Karpas-422 (cell line): Measurements from ENCODE around the gene FBXL4. TPM values are rescaled to one million over a fixed set of nuclear protein-coding genes. Genes with fewer than 3 reads are reported as not detected.

ENCODE experiments used
- DNase-seq: peaks from one replicate; pipeline ENCODE4 v3.0.0-alpha.2; 2015
- H2AFZ ChIP-seq: fragments of 200-600 bp; sonication (generic); 2 replicates; pipeline ENCODE4 v1.6.1; 2014; ENCODE audit warnings: antibody characterized with exemption, low read length, mixed read lengths
- H3K27ac ChIP-seq: fragments of 200-600 bp; sonication (generic); 2 replicates; pipeline ENCODE4 v1.5.1; 2014; ENCODE audit warnings: mild to moderate bottlenecking, low read length, moderate library complexity
- H3K27me3 ChIP-seq: fragments of 200-600 bp; sonication (generic); 2 replicates; pipeline ENCODE4 v1.6.1; 2014; ENCODE audit warnings: low read length, mixed read lengths
- H3K36me3 ChIP-seq: fragments of 200-600 bp; sonication (generic); 2 replicates; pipeline ENCODE4 v1.6.1; 2014; ENCODE audit warnings: low read length, mixed read lengths; ENCODE audit not compliant: insufficient read depth
- H3K4me1 ChIP-seq: fragments of 200-600 bp; sonication (generic); 2 replicates; pipeline ENCODE4 v1.6.1; 2014; ENCODE audit warnings: mild to moderate bottlenecking, low read length, mixed read lengths
- H3K4me2 ChIP-seq: fragments of 200-600 bp; sonication (generic); 2 replicates; pipeline ENCODE4 v1.6.1; 2014; ENCODE audit warnings: low read length, low read depth, mild to moderate bottlenecking; ENCODE audit not compliant: poor library complexity, severe bottlenecking
- H3K4me3 ChIP-seq: fragments of 200-600 bp; sonication (generic); 2 replicates; pipeline ENCODE4 v1.5.1; 2014; ENCODE audit warnings: mild to moderate bottlenecking, antibody characterized with exemption, low read length, mixed read lengths
- H3K79me2 ChIP-seq: fragments of 200-600 bp; sonication (generic); 2 replicates; pipeline ENCODE4 v1.6.1; 2014; ENCODE audit warnings: mild to moderate bottlenecking, low read length, mixed read lengths
- H3K9ac ChIP-seq: fragments of 200-600 bp; sonication (generic); 2 replicates; pipeline ENCODE4 v1.6.0; 2014; ENCODE audit warnings: low read length
- H3K9me2 ChIP-seq: fragments of 200-600 bp; sonication (generic), shearing (Covaris generic); replicated peaks from 2 replicates; pipeline ENCODE4 v1.6.0; 2014; ENCODE audit warnings: mild to moderate bottlenecking, low read length, moderate library complexity; ENCODE audit not compliant: insufficient read depth
- H3K9me3 ChIP-seq: fragments of 300-700, 200-600 bp; sonication (generic); 2 replicates; pipeline ENCODE4 v1.6.1; 2014; ENCODE audit warnings: low read length, mixed read lengths
- H4K20me1 ChIP-seq: fragments of 200-600 bp; sonication (generic); 2 replicates; pipeline ENCODE4 v1.6.1; 2014; ENCODE audit warnings: mild to moderate bottlenecking, antibody characterized with exemption, low read length, low read depth; ENCODE audit not compliant: insufficient read depth
- total RNA-seq: library from RNA; depleted of rRNA; stranded (reverse); fragments of >200 nt; shearing (Covaris generic); gene quantifications from 2 replicates; pipeline ENCODE4 v1.2.3, GENCODE V29; 2014; ENCODE audit warnings: low replicate concordance; rRNA removed

Gene FBXL4
- 12.3 and 32.2 TPM in 2 replicates for total RNA-seq

DNA sequence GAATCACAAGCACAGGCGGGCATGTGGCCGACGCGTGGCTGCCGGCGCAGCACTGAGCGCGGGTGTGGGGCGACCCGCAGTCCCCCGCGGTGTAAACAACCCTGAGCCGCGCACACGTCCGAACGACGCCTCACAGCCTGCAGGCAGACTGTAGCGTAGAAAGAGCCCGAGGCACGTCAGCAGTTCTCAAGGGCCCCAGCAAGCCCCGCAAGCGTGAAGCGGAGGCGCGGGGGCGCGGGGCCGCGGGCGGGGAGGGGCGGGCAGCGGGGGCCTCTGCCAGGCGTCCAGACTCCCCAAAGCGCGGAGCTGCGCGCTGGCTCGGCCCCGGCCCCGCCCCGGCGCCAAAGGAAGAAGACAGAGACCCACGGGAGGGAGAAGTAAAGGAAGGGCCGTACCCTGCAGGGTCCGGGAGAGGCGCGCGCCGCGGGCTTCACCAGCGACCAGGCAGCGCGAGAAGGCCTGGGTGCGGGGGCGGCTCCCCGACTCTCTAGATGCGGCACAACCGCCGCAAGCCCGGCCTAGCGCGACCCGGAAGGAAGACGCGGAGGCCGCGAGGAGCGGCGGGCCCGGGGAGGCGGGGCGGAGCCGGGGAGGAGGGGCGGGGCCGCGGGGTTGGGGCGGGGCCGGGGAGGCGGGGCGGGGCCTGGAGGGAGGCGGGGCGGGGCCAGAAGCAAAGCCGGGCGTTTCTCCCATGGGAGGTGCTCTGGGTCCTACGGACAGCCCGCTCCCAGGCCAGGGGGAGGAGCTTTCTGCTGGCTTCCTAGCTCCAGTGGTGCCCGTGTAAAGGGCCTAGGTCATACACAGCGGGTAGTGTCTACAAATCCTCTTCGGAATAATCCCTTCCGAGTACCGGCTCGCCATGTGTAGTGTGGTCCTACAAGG is at the start of gene FBXL4:
TSS of gene FBXL4 (minus strand) at position 536 of the 882 bp plus-strand sequence. CDS start 20,958 bp downstream, outside the sequence.
- H3K36me3 ChIP-seq: peaks cover 20% of the 10 kb centered on the region
- H3K9me3 ChIP-seq: peaks cover 7% of the 10 kb centered on the region; the same call in 1 of the 2 replicates
- H3K4me3 ChIP-seq: peak within 1 kb of the TSS; percentile 77
- H3K9me2 ChIP-seq: no peaks in the 10 kb centered on the region
- peak within 1 kb of the TSS; percentile 68 for H3K27ac ChIP-seq
- peaks cover 48% of the 10 kb centered on the region for H3K79me2 ChIP-seq
- no peaks in the 10 kb centered on the region for H4K20me1 ChIP-seq
- H3K4me1 ChIP-seq: peaks cover 21% of the 10 kb centered on the region
- H3K4me2 ChIP-seq: peak within 1 kb of the TSS; percentile 83
- DNase-seq: peak; percentile 90
- H3K27me3 ChIP-seq: no peaks in the 10 kb centered on the region
- H3K9ac ChIP-seq: peak within 1 kb of the TSS; percentile 94
- H2AFZ ChIP-seq: peak within 1 kb of the TSS; percentile 88

- Histone ChIP-seq H3K9me2 (no peaks in the 10 kb centered on the region), H3K27ac (no peak overlapping the region), H3K79me2 (no peaks in the 10 kb centered on the region), H3K36me3 (no peaks in the 10 kb centered on the region), H3K9ac (no peak overlapping the region), H2AFZ (no peak overlapping the region), H3K27me3 (no peaks in the 10 kb centered on the region), H3K9me3 (no peaks in the 10 kb centered on the region), H3K4me2 (no peak overlapping the region), H3K4me1 (no peaks in the 10 kb centered on the region), H3K4me3 (no peak overlapping the region), H4K20me1 (no peaks in the 10 kb centered on the region)
- no peak for DNase-seq
Measured at GRCh38 chr6:98995116-98995515, 47.4 kb upstream of the FBXL4 start.

GRCh38 chr6:98992535-98992934 is 44.8 kb upstream of the FBXL4 start:
- no peak overlapping the region for H3K4me2 ChIP-seq
- H3K79me2 ChIP-seq: no peaks in the 10 kb centered on the region
- no peaks in the 10 kb centered on the region for H3K36me3 ChIP-seq
- no peak overlapping the region for H3K9ac ChIP-seq
- no peak overlapping the region for H3K27ac ChIP-seq
- H2AFZ ChIP-seq: no peak overlapping the region
- no peak for DNase-seq
- H3K9me3 ChIP-seq: no peaks in the 10 kb centered on the region
- no peaks in the 10 kb centered on the region for H3K27me3 ChIP-seq
- no peaks in the 10 kb centered on the region for H3K4me1 ChIP-seq
- no peaks in the 10 kb centered on the region for H3K9me2 ChIP-seq
- no peak overlapping the region for H3K4me3 ChIP-seq
- H4K20me1 ChIP-seq: no peaks in the 10 kb centered on the region

- Histone ChIP-seq H3K4me2 (no peak overlapping the region), H3K9ac (no peak overlapping the region), H3K9me2 (no peaks in the 10 kb centered on the region), H3K27ac (no peak overlapping the region), H3K36me3 (no peaks in the 10 kb centered on the region), H3K4me3 (no peak overlapping the region), H2AFZ (no peak overlapping the region), H4K20me1 (no peaks in the 10 kb centered on the region), H3K4me1 (no peaks in the 10 kb centered on the region), H3K79me2 (no peaks in the 10 kb centered on the region), H3K9me3 (no peaks in the 10 kb centered on the region), H3K27me3 (no peaks in the 10 kb centered on the region)
- no peak for DNase-seq
Measured at GRCh38 chr6:98986071-98986615, 38.4 kb upstream of the FBXL4 start.

GRCh38 chr6:98985391-98985790 is 37.6 kb upstream of the FBXL4 start:
- Histone ChIP-seq H4K20me1 (no peaks in the 10 kb centered on the region), H3K36me3 (no peaks in the 10 kb centered on the region), H3K4me1 (no peaks in the 10 kb centered on the region), H3K4me2 (no peak overlapping the region), H3K27me3 (no peaks in the 10 kb centered on the region), H3K79me2 (no peaks in the 10 kb centered on the region), H3K9ac (no peak overlapping the region), H3K9me2 (no peaks in the 10 kb centered on the region), H3K9me3 (no peaks in the 10 kb centered on the region), H3K4me3 (no peak overlapping the region), H3K27ac (no peak overlapping the region), H2AFZ (no peak overlapping the region)
- DNase-seq: no peak

DNA sequence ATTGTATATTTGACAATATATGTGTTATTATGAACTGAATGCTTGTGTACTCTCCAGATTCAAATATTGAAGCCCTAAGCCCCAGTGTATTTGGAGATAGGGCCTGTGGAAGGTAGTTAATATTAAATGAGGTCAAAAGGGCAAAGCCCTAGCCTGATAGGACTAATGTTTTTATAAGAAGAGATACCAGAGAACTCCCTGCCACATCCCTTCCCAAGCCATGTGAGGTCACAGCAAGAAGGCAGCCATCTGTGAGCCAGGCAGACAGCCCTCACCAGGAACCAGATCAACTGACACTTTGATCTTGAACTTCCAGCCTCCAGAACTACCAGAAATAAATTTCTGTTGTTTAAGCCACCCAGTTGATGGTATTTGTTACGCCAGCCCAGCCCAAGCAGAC is 36.4 kb upstream of the FBXL4 start:
- no peaks in the 10 kb centered on the region for H3K9me3 ChIP-seq
- no peak overlapping the region for H3K27ac ChIP-seq
- H3K79me2 ChIP-seq: no peaks in the 10 kb centered on the region
- H3K4me1 ChIP-seq: no peaks in the 10 kb centered on the region
- DNase-seq: no peak
- H3K27me3 ChIP-seq: no peaks in the 10 kb centered on the region
- H3K9ac ChIP-seq: no peak overlapping the region
- no peaks in the 10 kb centered on the region for H4K20me1 ChIP-seq
- no peak overlapping the region for H2AFZ ChIP-seq
- no peak overlapping the region for H3K4me3 ChIP-seq
- no peaks in the 10 kb centered on the region for H3K36me3 ChIP-seq
- no peak overlapping the region for H3K4me2 ChIP-seq
- no peaks in the 10 kb centered on the region for H3K9me2 ChIP-seq

DNA sequence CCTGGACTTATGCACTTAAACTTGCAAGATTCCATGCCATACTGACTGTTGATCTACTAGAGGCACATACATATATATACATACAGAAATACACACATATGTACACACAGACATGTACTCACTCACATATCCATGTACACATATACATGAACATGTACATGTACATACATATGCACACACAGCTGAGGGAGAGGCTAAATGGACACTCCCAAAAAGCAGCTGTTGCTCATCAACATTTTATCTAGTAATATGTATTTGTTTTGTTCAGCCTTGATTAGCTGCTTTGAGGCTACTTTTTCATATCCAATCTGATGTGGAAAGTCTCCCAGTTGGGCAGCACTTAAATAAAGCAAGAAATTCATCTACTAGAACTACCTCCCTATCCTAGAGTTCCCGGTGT is 33.7 kb upstream of the FBXL4 start:
- Histone ChIP-seq H3K4me2 (no peak overlapping the region), H2AFZ (no peak overlapping the region), H3K36me3 (no peaks in the 10 kb centered on the region), H3K79me2 (no peaks in the 10 kb centered on the region), H3K27ac (no peak overlapping the region), H3K27me3 (no peaks in the 10 kb centered on the region), H4K20me1 (no peaks in the 10 kb centered on the region), H3K9ac (no peak overlapping the region), H3K9me3 (no peaks in the 10 kb centered on the region), H3K4me1 (no peaks in the 10 kb centered on the region), H3K4me3 (no peak overlapping the region), H3K9me2 (no peaks in the 10 kb centered on the region)
- DNase-seq: no peak

DNA sequence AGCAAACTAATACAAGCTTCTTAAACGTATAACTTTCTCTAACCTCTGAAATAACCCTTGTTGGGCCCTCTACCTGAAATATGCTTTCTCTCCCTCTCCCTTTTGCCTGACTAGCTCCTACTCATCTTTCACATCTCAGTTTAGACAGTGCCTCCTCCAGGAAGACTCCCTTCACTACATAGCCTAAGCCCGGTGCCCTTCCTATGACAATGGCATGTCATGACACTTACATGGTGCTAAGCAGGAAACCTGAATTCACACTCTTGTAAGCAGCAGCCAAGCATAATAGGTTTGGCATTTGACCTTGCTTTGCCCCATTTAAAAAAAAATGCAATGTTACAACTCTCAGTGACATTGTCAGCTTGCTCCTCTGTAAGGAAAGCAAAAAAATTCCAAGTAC is 33.1 kb upstream of the FBXL4 start:
- DNase-seq: peak; percentile 52
- H2AFZ ChIP-seq: no peak overlapping the region
- no peaks in the 10 kb centered on the region for H3K4me1 ChIP-seq
- no peak overlapping the region for H3K27ac ChIP-seq
- H3K27me3 ChIP-seq: no peaks in the 10 kb centered on the region
- no peaks in the 10 kb centered on the region for H3K36me3 ChIP-seq
- no peak overlapping the region for H3K4me3 ChIP-seq
- H4K20me1 ChIP-seq: no peaks in the 10 kb centered on the region
- H3K9me2 ChIP-seq: no peaks in the 10 kb centered on the region
- no peak overlapping the region for H3K9ac ChIP-seq
- H3K4me2 ChIP-seq: no peak overlapping the region
- H3K9me3 ChIP-seq: no peaks in the 10 kb centered on the region
- H3K79me2 ChIP-seq: no peaks in the 10 kb centered on the region
